Neural cell (in vitro differentiated cells): Measurements from ENCODE around the gene ME1.

Experiments
- EP300 ChIP-seq: fragments of 450-650 bp; conservative IDR thresholded peaks from 2 replicates; pipeline ENCODE4 v1.6.1; 2014; ENCODE audit warnings: antibody characterized with exemption, mild to moderate bottlenecking, moderate library complexity; ENCODE audit not compliant: poor library complexity, severe bottlenecking
- EZH2 ChIP-seq: fragments of 200-600, 300-800 bp; shearing (Covaris generic), sonication (generic); IDR thresholded peaks from 2 replicates; pipeline ENCODE4 v1.6.1; 2014; ENCODE audit warnings: antibody characterized with exemption, low read length, borderline replicate concordance, mild to moderate bottlenecking; ENCODE audit not compliant: insufficient read depth, poor library complexity, severe bottlenecking
- POLR2AphosphoS5 ChIP-seq: IDR thresholded peaks from 2 replicates; pipeline ENCODE4 v1.6.1; 2012
- SMC3 ChIP-seq: fragments of 450-650 bp; conservative IDR thresholded peaks from 2 replicates; pipeline ENCODE4 v1.6.1; 2014; ENCODE audit warnings: antibody characterized with exemption, mild to moderate bottlenecking, moderate library complexity; ENCODE audit not compliant: poor library complexity
- TF ChIP-seq, protein P1 (sequence below): fragments of 450-650 bp; IDR thresholded peaks from 2 replicates; pipeline ENCODE4 v1.5.1; 2014; ENCODE audit warnings: antibody characterized with exemption, mild to moderate bottlenecking, moderate library complexity; ENCODE audit not compliant: poor library complexity, severe bottlenecking
- TF ChIP-seq, protein P2 (sequence below): IDR thresholded peaks from 2 replicates; pipeline ENCODE4 v1.6.1; 2012; ENCODE audit warnings: borderline replicate concordance

DNA sequence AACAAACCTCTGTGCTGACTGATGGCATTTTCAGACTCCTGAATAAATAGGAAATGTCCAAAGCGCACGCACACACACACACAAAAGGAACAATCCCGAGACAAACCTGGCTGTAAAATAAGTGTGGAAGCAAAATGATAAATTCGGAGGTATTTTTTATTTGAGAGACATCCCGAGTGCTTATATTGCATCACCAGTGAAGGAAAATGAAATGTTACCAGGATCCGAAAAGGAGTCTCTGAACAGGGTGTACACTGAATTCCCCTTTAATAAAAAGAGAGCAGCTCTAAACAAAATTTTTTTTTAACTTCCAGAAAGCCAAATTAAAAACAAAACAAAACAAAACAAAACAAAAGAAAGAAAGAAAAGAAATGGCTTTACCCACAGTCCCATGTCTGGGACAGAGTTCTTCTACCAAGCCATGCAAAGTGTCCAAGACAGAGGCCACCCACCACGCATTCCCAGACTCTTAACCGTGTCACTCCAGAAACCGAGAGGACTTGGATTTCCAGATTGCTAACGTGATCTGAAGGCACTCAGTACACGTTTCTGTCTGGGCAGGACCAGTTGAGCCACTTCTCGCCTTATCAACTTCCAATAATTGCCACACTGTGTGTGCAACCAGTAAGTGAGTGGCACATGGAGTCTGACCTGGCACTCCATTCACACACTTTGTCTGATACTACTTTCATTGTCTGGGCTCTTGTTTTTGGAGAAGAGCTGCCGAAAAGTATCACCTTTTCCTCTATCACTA, 817 bp downstream of the ME1 start:
- TF ChIP-seq, protein P1, sequence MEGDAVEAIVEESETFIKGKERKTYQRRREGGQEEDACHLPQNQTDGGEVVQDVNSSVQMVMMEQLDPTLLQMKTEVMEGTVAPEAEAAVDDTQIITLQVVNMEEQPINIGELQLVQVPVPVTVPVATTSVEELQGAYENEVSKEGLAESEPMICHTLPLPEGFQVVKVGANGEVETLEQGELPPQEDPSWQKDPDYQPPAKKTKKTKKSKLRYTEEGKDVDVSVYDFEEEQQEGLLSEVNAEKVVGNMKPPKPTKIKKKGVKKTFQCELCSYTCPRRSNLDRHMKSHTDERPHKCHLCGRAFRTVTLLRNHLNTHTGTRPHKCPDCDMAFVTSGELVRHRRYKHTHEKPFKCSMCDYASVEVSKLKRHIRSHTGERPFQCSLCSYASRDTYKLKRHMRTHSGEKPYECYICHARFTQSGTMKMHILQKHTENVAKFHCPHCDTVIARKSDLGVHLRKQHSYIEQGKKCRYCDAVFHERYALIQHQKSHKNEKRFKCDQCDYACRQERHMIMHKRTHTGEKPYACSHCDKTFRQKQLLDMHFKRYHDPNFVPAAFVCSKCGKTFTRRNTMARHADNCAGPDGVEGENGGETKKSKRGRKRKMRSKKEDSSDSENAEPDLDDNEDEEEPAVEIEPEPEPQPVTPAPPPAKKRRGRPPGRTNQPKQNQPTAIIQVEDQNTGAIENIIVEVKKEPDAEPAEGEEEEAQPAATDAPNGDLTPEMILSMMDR, result no peak
- no peak for TF ChIP-seq POLR2AphosphoS5
- TF ChIP-seq, protein P2, sequence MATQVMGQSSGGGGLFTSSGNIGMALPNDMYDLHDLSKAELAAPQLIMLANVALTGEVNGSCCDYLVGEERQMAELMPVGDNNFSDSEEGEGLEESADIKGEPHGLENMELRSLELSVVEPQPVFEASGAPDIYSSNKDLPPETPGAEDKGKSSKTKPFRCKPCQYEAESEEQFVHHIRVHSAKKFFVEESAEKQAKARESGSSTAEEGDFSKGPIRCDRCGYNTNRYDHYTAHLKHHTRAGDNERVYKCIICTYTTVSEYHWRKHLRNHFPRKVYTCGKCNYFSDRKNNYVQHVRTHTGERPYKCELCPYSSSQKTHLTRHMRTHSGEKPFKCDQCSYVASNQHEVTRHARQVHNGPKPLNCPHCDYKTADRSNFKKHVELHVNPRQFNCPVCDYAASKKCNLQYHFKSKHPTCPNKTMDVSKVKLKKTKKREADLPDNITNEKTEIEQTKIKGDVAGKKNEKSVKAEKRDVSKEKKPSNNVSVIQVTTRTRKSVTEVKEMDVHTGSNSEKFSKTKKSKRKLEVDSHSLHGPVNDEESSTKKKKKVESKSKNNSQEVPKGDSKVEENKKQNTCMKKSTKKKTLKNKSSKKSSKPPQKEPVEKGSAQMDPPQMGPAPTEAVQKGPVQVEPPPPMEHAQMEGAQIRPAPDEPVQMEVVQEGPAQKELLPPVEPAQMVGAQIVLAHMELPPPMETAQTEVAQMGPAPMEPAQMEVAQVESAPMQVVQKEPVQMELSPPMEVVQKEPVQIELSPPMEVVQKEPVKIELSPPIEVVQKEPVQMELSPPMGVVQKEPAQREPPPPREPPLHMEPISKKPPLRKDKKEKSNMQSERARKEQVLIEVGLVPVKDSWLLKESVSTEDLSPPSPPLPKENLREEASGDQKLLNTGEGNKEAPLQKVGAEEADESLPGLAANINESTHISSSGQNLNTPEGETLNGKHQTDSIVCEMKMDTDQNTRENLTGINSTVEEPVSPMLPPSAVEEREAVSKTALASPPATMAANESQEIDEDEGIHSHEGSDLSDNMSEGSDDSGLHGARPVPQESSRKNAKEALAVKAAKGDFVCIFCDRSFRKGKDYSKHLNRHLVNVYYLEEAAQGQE, result no peak
- TF ChIP-seq SMC3, result no peak
- no peak for TF ChIP-seq EZH2
- TF ChIP-seq EP300, result no peak
